Testis (tissue), 3 donors: ENCODE measurements around the gene SLC4A1AP. TPM values are rescaled to one million over a fixed set of nuclear protein-coding genes. Genes with fewer than 3 reads are reported as not detected.

Experiments
- DNase-seq: peaks from one replicate; pipeline ENCODE4 v3.0.0-alpha.2; 2019
- H3K27ac ChIP-seq, 2 donors: fragments of 200-600 bp; sonication (generic); one replicate each; pipeline ENCODE4 v1.5.1; 2019
- H3K27me3 ChIP-seq: fragments of 200-600 bp; sonication (generic); one replicate; pipeline ENCODE4 v1.5.1; 2019
- H3K36me3 ChIP-seq: fragments of 200-600 bp; sonication (generic); one replicate; pipeline ENCODE4 v1.5.1; 2017; ENCODE audit warnings: low read depth; ENCODE audit errors: missing control alignments
- H3K4me1 ChIP-seq: fragments of 200-600 bp; sonication (generic); one replicate; pipeline ENCODE4 v1.5.1; 2019
- H3K4me3 ChIP-seq, 2 donors: fragments of 200-600 bp; sonication (generic); one replicate each; pipeline ENCODE4 v1.5.1; 2017 to 2019
- H3K9me3 ChIP-seq: fragments of 200-600 bp; sonication (generic); one replicate; pipeline ENCODE4 v1.5.1; 2017
- POLR2A ChIP-seq: fragments of 450-650 bp; IDR thresholded peaks from one replicate; pipeline ENCODE4 v1.6.1; 2017; ENCODE audit warnings: antibody characterized with exemption, mild to moderate bottlenecking, moderate library complexity
- WGBS, 2 donors: methylation state at CpG; one replicate each; pipeline ENCODE4 v1.1.5; 2018; 5-methylcytosine and 5-hydroxymethylcytosine counted together
- intact Hi-C: fragments of 100-400 bp; cut with DNase I; formaldehyde crosslinking; loops from one replicate; pipeline ENCODE4 v1.15.1; 2023; ENCODE audit warnings: low total_unique reads
- polyA plus RNA-seq: library from polyadenylated mRNA; stranded (reverse); fragments of 350-450 nt; fragmentation: Illumina TruSeq; extraction: RNeasy Lipid Tissue Mini Kit (QIAGEN cat#74804); gene quantifications from one replicate; pipeline ENCODE4 v1.2.3, GENCODE V29; 2014; ENCODE audit warnings: low read depth, low replicate concordance; ENCODE audit not compliant: insufficient read depth
- total RNA-seq, 2 donors: library from RNA; depleted of rRNA; stranded (reverse); fragments of >200 nt; gene quantifications; one replicate each; pipeline ENCODE4 v1.2.3, GENCODE V29; 2016
- TF ChIP-seq, protein P1 (sequence below), 3 experiments: fragments of 450-650 bp in 2 of 3; fragments of 200-600 bp in 1 of 3; sonication (generic) in 1 of 3; IDR thresholded peaks; one replicate each; pipeline ENCODE4 v1.5.1; 2016 to 2019; ENCODE audit warnings: antibody characterized with exemption in 3 of 3, mild to moderate bottlenecking in 2 of 3, moderate library complexity in 1 of 3

SLC4A1AP gene
- total and polyA plus RNA-seq, 3 donors from 2014 or later = 55.3 to 60.5 (median 56.5) TPM

DNA sequence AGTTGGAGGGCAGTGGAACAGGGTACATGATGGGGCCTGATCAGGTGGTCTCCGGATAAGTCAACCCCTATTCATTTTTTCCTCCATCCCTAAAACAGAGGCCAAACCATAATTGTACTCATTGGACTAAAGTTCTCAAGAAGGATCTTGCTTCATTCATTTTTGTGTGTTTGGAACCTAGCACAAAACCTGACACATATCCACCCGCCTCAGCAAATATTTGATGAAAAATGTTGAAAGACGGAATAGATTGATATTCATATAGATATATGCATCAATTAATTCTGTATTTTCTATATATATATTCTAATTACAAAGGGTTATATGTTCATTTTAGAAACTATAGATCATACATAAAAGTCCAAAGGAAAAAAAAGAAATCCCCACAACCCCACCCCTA, 21.9 kb downstream of the SLC4A1AP start:
- TF ChIP-seq POLR2A = no peak
- TF ChIP-seq, protein P1, sequence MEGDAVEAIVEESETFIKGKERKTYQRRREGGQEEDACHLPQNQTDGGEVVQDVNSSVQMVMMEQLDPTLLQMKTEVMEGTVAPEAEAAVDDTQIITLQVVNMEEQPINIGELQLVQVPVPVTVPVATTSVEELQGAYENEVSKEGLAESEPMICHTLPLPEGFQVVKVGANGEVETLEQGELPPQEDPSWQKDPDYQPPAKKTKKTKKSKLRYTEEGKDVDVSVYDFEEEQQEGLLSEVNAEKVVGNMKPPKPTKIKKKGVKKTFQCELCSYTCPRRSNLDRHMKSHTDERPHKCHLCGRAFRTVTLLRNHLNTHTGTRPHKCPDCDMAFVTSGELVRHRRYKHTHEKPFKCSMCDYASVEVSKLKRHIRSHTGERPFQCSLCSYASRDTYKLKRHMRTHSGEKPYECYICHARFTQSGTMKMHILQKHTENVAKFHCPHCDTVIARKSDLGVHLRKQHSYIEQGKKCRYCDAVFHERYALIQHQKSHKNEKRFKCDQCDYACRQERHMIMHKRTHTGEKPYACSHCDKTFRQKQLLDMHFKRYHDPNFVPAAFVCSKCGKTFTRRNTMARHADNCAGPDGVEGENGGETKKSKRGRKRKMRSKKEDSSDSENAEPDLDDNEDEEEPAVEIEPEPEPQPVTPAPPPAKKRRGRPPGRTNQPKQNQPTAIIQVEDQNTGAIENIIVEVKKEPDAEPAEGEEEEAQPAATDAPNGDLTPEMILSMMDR (IDR thresholded peaks at IDR 0.05) = no peak
- Histone ChIP-seq H3K4me3 (no peak overlapping the region), H3K9me3 (no peaks in the 10 kb centered on the region), H3K4me1 (no peaks in the 10 kb centered on the region), H3K36me3 (peaks cover 3% of the 10 kb centered on the region), H3K27me3 (no peaks in the 10 kb centered on the region), H3K27ac (no peak overlapping the region)
- intact Hi-C loops = no loop called here
- no peak for DNase-seq
- WGBS, 2 donors = 90 to 96% methylated on average over 3 of the region's 3 CpGs

GRCh38 chr2:27687232-27687631, 23.5 kb downstream of the SLC4A1AP start:
- Histone ChIP-seq H3K4me3 (no peak overlapping the region), H3K4me1 (no peaks in the 10 kb centered on the region), H3K27ac (no peak overlapping the region), H3K36me3 (peaks cover 3% of the 10 kb centered on the region), H3K27me3 (no peaks in the 10 kb centered on the region), H3K9me3 (no peaks in the 10 kb centered on the region)
- DNase-seq = no peak
- WGBS, 2 donors = 93 to 95% methylated on average over 1 of the region's 1 CpG
- TF ChIP-seq POLR2A = no peak
- TF ChIP-seq, protein P1 (IDR thresholded peaks at IDR 0.05) = no peak
- intact Hi-C loops = no loop called here

DNA sequence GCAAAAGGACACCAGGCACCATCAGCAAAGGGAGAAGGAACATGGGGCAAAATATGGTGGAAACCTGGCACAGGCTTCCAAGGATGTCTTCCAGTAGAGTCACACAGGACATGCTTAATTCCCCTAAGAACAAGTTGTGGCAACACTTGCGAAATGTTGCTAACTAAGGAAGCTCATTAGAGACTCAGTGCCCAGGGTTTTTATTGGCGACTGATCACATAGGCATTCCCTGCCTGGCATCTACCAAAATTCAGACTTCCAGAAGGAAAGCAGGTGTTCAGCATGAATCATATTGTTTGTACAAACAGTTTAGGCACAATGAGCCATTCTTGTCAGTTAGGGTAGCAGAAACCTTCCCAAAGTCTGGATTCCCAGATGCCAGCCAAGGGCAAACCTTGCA, 25.7 kb downstream of the SLC4A1AP start:
- Histone ChIP-seq H3K27ac (no peak overlapping the region), H3K9me3 (no peaks in the 10 kb centered on the region), H3K4me1 (no peaks in the 10 kb centered on the region), H3K36me3 (peaks cover 3% of the 10 kb centered on the region), H3K4me3 (no peak overlapping the region), H3K27me3 (no peaks in the 10 kb centered on the region)
- intact Hi-C loops = no loop called here
- 91 to 98% methylated on average over 2 of the region's 2 CpGs for WGBS, 2 donors
- no peak for TF ChIP-seq POLR2A
- TF ChIP-seq, protein P1 (IDR thresholded peaks at IDR 0.05) = no peak
- no peak for DNase-seq

GRCh38 chr2:27690052-27690451, 26.4 kb downstream of the SLC4A1AP start:
- no peak for TF ChIP-seq POLR2A
- TF ChIP-seq, protein P1 (IDR thresholded peaks at IDR 0.05) = no peak
- intact Hi-C loops = no loop called here
- H3K4me1 ChIP-seq = no peaks in the 10 kb centered on the region
- DNase-seq = no peak
- peaks cover 3% of the 10 kb centered on the region for H3K36me3 ChIP-seq
- H3K9me3 ChIP-seq = no peaks in the 10 kb centered on the region
- no peak overlapping the region for H3K27ac ChIP-seq
- H3K27me3 ChIP-seq = no peaks in the 10 kb centered on the region
- H3K4me3 ChIP-seq = no peak overlapping the region

- no peak for DNase-seq
- Histone ChIP-seq H3K36me3 (no peaks in the 10 kb centered on the region), H3K4me3 (no peak overlapping the region), H3K9me3 (no peaks in the 10 kb centered on the region), H3K27me3 (no peaks in the 10 kb centered on the region), H3K4me1 (no peaks in the 10 kb centered on the region), H3K27ac (no peak overlapping the region)
- no peak for TF ChIP-seq POLR2A
- TF ChIP-seq, protein P1 (IDR thresholded peaks at IDR 0.05) = no peak
- WGBS, 2 donors = 68 to 79% methylated on average over 1 of the region's 1 CpG
- intact Hi-C loops = no loop called here
Observed at GRCh38 chr2:27697660-27698059, 34.0 kb downstream of the SLC4A1AP start.
